Activated T-helper 1 cell treated with anti-CD3 and anti-CD28 coated beads, Interleukin-12 subunit alpha, Interleukin-12 subunit beta, Interleukin-2, Interleukin-4 antibody, amounts not matched to agents 30 ng/mL and 10 ng/mL and 1 ng/mL, durations not matched to agents 14 hours and 24 hours and 36 hours (primary cell): ENCODE measurements around the gene GALNT1. TPM values are rescaled to one million over a fixed set of nuclear protein-coding genes. Genes with fewer than 3 reads are reported as not detected.

ENCODE experiments used
- DNase-seq: peaks from one replicate; pipeline ENCODE4 v3.0.0; 2021; ENCODE audit warnings: low spot score
- H3K27ac Mint-ChIP-seq: one replicate; pipeline ENCODE4 v1.8.0; 2021; ENCODE audit warnings: mild to moderate bottlenecking, mixed read lengths
- H3K27me3 Mint-ChIP-seq: one replicate; pipeline ENCODE4 v1.8.0; 2022; ENCODE audit warnings: mild to moderate bottlenecking, moderate library complexity, mixed read lengths; ENCODE audit not compliant: insufficient read depth
- H3K36me3 Mint-ChIP-seq: one replicate; pipeline ENCODE4 v1.8.0; 2021; ENCODE audit warnings: low read depth, mixed read lengths
- H3K4me1 Mint-ChIP-seq: one replicate; pipeline ENCODE4 v1.8.0; 2021; ENCODE audit warnings: low read depth, mixed read lengths
- H3K4me3 Mint-ChIP-seq: one replicate; pipeline ENCODE4 v1.8.0; 2021; ENCODE audit warnings: mild to moderate bottlenecking, moderate library complexity, mixed read lengths
- H3K9me3 Mint-ChIP-seq: one replicate; pipeline ENCODE4 v1.8.0; 2021; ENCODE audit warnings: mixed read lengths
- intact Hi-C: fragments of 100-400 bp; cut with micrococcal nuclease; formaldehyde crosslinking; loops from one replicate; pipeline ENCODE4 v1.15.1; 2024
- total RNA-seq: library from RNA; stranded (reverse); gene quantifications from 2 replicates; pipeline ENCODE4 v1.2.3, GENCODE V29; 2022

GALNT1 gene
- total RNA-seq, 1 donor from 2014 or later: 53.5 TPM

GRCh38 chr18:35610089-35610488, 28.5 kb downstream of the GALNT1 start:
- Mint-ChIP-seq H3K9me3 (no peaks in the 10 kb centered on the region), H3K4me1 (peaks cover 6% of the 10 kb centered on the region), H3K27ac (no peak overlapping the region), H3K4me3 (no peak overlapping the region), H3K36me3 (peaks cover 5% of the 10 kb centered on the region), H3K27me3 (no peaks in the 10 kb centered on the region)
- DNase-seq: no peak
- intact Hi-C loops: loop anchor here (10.0 kb wide), 1 partner anchor 455 kb away; the partner anchor contains the start of gene RPRD1A

GRCh38 chr18:35610724-35611123, 29.2 kb downstream of the GALNT1 start:
- Mint-ChIP-seq H3K4me3 (no peak overlapping the region), H3K36me3 (peaks cover 1% of the 10 kb centered on the region), H3K4me1 (peaks cover 12% of the 10 kb centered on the region), H3K27me3 (no peaks in the 10 kb centered on the region), H3K27ac (no peak overlapping the region), H3K9me3 (no peaks in the 10 kb centered on the region)
- DNase-seq: no peak
- intact Hi-C loops: loop anchor here (10.0 kb wide), 1 partner anchor 454 kb away; the partner anchor contains the start of gene RPRD1A

GRCh38 chr18:35611518-35611917, 30.0 kb downstream of the GALNT1 start:
- H3K36me3 Mint-ChIP-seq: peaks cover 1% of the 10 kb centered on the region
- peaks cover 12% of the 10 kb centered on the region for H3K4me1 Mint-ChIP-seq
- no peaks in the 10 kb centered on the region for H3K9me3 Mint-ChIP-seq
- H3K4me3 Mint-ChIP-seq: no peak overlapping the region
- H3K27me3 Mint-ChIP-seq: no peaks in the 10 kb centered on the region
- intact Hi-C loops: loop anchor here (10.0 kb wide), 1 partner anchor 453 kb away; the partner anchor contains the start of gene RPRD1A
- no peak overlapping the region for H3K27ac Mint-ChIP-seq
- DNase-seq: no peak

- H3K27ac Mint-ChIP-seq: no peak overlapping the region
- peaks cover 1% of the 10 kb centered on the region for H3K36me3 Mint-ChIP-seq
Observed at GRCh38 chr18:35616074-35616473, 34.5 kb downstream of the GALNT1 start.

GRCh38 chr18:35616664-35617423, 35.3 kb downstream of the GALNT1 start:
- H3K4me3 Mint-ChIP-seq: no peak overlapping the region
- DNase-seq: peak; percentile 45

More at GRCh38 chr18:35616074-35616473, 34.5 kb downstream of the GALNT1 start:
- no peak for DNase-seq
- intact Hi-C loops: loop anchor here (1.0 to 10.0 kb wide), 12 partner anchors 8 to 754 kb away; partner anchors contain the start of genes MAPRE2, RPRD1A, ZNF397 and ZSCAN30
- peaks cover 19% of the 10 kb centered on the region for H3K4me1 Mint-ChIP-seq
- H3K27me3 Mint-ChIP-seq: no peaks in the 10 kb centered on the region
- H3K9me3 Mint-ChIP-seq: no peaks in the 10 kb centered on the region
- H3K4me3 Mint-ChIP-seq: no peak overlapping the region

GRCh38 chr18:35617865-35618264, 36.3 kb downstream of the GALNT1 start:
- H3K9me3 Mint-ChIP-seq: no peaks in the 10 kb centered on the region
- no peaks in the 10 kb centered on the region for H3K27me3 Mint-ChIP-seq
- no peak for DNase-seq
- no peak overlapping the region for H3K27ac Mint-ChIP-seq
- intact Hi-C loops: loop anchor here (1.0 to 10.0 kb wide), 11 partner anchors 17 to 756 kb away; partner anchors contain the start of genes INO80C, MAPRE2, RPRD1A and ZSCAN30
- peaks cover 22% of the 10 kb centered on the region for H3K4me1 Mint-ChIP-seq
- H3K36me3 Mint-ChIP-seq: peaks cover 1% of the 10 kb centered on the region
- H3K4me3 Mint-ChIP-seq: no peak overlapping the region

More at GRCh38 chr18:35616664-35617423, 35.3 kb downstream of the GALNT1 start:
- intact Hi-C loops: loop anchor here (1.0 to 10.0 kb wide), 14 partner anchors 7 to 755 kb away; partner anchors contain the start of genes INO80C, MAPRE2, RPRD1A and ZNF397
- Mint-ChIP-seq H3K27me3 (no peaks in the 10 kb centered on the region), H3K4me1 (peaks cover 19% of the 10 kb centered on the region), H3K27ac (no peak overlapping the region), H3K36me3 (peaks cover 1% of the 10 kb centered on the region), H3K9me3 (no peaks in the 10 kb centered on the region)

- Mint-ChIP-seq H3K4me1 (peaks cover 22% of the 10 kb centered on the region), H3K9me3 (no peaks in the 10 kb centered on the region), H3K27me3 (no peaks in the 10 kb centered on the region), H3K4me3 (no peak overlapping the region), H3K36me3 (no peaks in the 10 kb centered on the region), H3K27ac (no peak overlapping the region)
- intact Hi-C loops: loop anchor here (5.0 to 10.0 kb wide), 4 partner anchors 447 to 756 kb away; partner anchors contain the start of genes MAPRE2 and RPRD1A
- no peak for DNase-seq
Observed at GRCh38 chr18:35618289-35618688, 36.7 kb downstream of the GALNT1 start.

- Mint-ChIP-seq H3K9me3 (no peaks in the 10 kb centered on the region), H3K27ac (no peak overlapping the region), H3K27me3 (no peaks in the 10 kb centered on the region), H3K4me3 (no peak overlapping the region), H3K4me1 (peaks cover 27% of the 10 kb centered on the region), H3K36me3 (no peaks in the 10 kb centered on the region)
- DNase-seq: no peak
- intact Hi-C loops: loop anchor here (5.0 to 10.0 kb wide), 4 partner anchors 446 to 756 kb away; partner anchors contain the start of genes MAPRE2 and RPRD1A
Observed at GRCh38 chr18:35618696-35619095, 37.2 kb downstream of the GALNT1 start.

- Mint-ChIP-seq H3K4me3 (no peak overlapping the region), H3K4me1 (peaks cover 34% of the 10 kb centered on the region), H3K36me3 (no peaks in the 10 kb centered on the region), H3K9me3 (no peaks in the 10 kb centered on the region), H3K27me3 (no peaks in the 10 kb centered on the region), H3K27ac (no peak overlapping the region)
- DNase-seq: no peak
- intact Hi-C loops: loop anchor here (5.0 to 10.0 kb wide), 4 partner anchors 445 to 757 kb away; partner anchors contain the start of genes MAPRE2 and RPRD1A
Observed at GRCh38 chr18:35619464-35619863, 37.9 kb downstream of the GALNT1 start.

- intact Hi-C loops: loop anchor here (5.0 to 10.0 kb wide), 5 partner anchors 278 to 758 kb away; partner anchors contain the start of genes MAPRE2, RPRD1A and ZNF24
- peak overlapping the region; percentile 13 for H3K27ac Mint-ChIP-seq
Observed at GRCh38 chr18:35619941-35620340, 38.4 kb downstream of the GALNT1 start.

GRCh38 chr18:35620765-35621164, 39.2 kb downstream of the GALNT1 start:
- no peaks in the 10 kb centered on the region for H3K9me3 Mint-ChIP-seq
- no peak overlapping the region for H3K27ac Mint-ChIP-seq
- H3K4me3 Mint-ChIP-seq: no peak overlapping the region
- H3K36me3 Mint-ChIP-seq: peaks cover 2% of the 10 kb centered on the region
- no peaks in the 10 kb centered on the region for H3K27me3 Mint-ChIP-seq
- no peak for DNase-seq
- peaks cover 36% of the 10 kb centered on the region for H3K4me1 Mint-ChIP-seq
- intact Hi-C loops: loop anchor here (5.0 kb wide), 1 partner anchor 278 kb away; the partner anchor contains the start of gene ZNF24

More at GRCh38 chr18:35619941-35620340, 38.4 kb downstream of the GALNT1 start:
- Mint-ChIP-seq H3K9me3 (no peaks in the 10 kb centered on the region), H3K27me3 (no peaks in the 10 kb centered on the region), H3K4me1 (peaks cover 34% of the 10 kb centered on the region), H3K36me3 (no peaks in the 10 kb centered on the region), H3K4me3 (no peak overlapping the region)
- no peak for DNase-seq

GRCh38 chr18:35623255-35623654, 41.7 kb downstream of the GALNT1 start:
- intact Hi-C loops: loop anchor here (5.0 kb wide), 1 partner anchor 281 kb away; the partner anchor contains the start of gene ZNF24
- no peak overlapping the region for H3K4me3 Mint-ChIP-seq
- H3K9me3 Mint-ChIP-seq: no peaks in the 10 kb centered on the region
- no peak for DNase-seq
- H3K4me1 Mint-ChIP-seq: peaks cover 39% of the 10 kb centered on the region
- no peaks in the 10 kb centered on the region for H3K27me3 Mint-ChIP-seq
- H3K36me3 Mint-ChIP-seq: peaks cover 11% of the 10 kb centered on the region
- peak overlapping the region; percentile 25 for H3K27ac Mint-ChIP-seq
